ENCODE measurements around the gene SPINT4.

- TF ChIP-seq CTCF (conservative IDR thresholded peaks at IDR 0.05; ENCODE audit: low read length) (no peak), EZH2phosphoT487 (IDR thresholded peaks at IDR 0.05; ENCODE audit: borderline replicate concordance, low read depth, low read length) (no peak)
Observed at GRCh38 chr20:45727044-45727443, 4.9 kb downstream of the SPINT4 start.

Data from OCI-LY7 (cell line).